Type B pancreatic cell (in vitro differentiated cells): Measurements from ENCODE around the gene LAMP5. TPM values are rescaled to one million over a fixed set of nuclear protein-coding genes. Genes with fewer than 3 reads are reported as not detected.

Source experiments
- DNase-seq: peaks from one replicate; pipeline ENCODE4 v3.0.0; 2021; ENCODE audit warnings: mixed read lengths; ENCODE audit not compliant: unreplicated experiment; ENCODE audit errors: extremely low spot score
- H3K27ac Mint-ChIP-seq: 2 replicates; pipeline ENCODE4 v1.8.0; 2021; ENCODE audit warnings: mild to moderate bottlenecking, mixed read lengths
- H3K27me3 Mint-ChIP-seq: 2 replicates; pipeline ENCODE4 v1.8.0; 2021; ENCODE audit warnings: mixed read lengths
- H3K36me3 Mint-ChIP-seq: 2 replicates; pipeline ENCODE4 v1.8.0; 2021; ENCODE audit warnings: mixed read lengths
- H3K4me1 Mint-ChIP-seq: one replicate; pipeline ENCODE4 v1.8.0; 2021; ENCODE audit warnings: mixed read lengths; ENCODE audit not compliant: unreplicated experiment
- H3K4me3 Mint-ChIP-seq: 2 replicates; pipeline ENCODE4 v1.8.0; 2021; ENCODE audit warnings: mild to moderate bottlenecking, mixed read lengths
- H3K9me3 Mint-ChIP-seq: 2 replicates; pipeline ENCODE4 v1.8.0; 2021; ENCODE audit warnings: mixed read lengths
- total RNA-seq: library from RNA; stranded (reverse); gene quantifications from 2 replicates; pipeline ENCODE4 v1.2.1, GENCODE V29; 2021; ENCODE audit warnings: low replicate concordance
- TF ChIP-seq, protein P1 (sequence below): fragments of 200-600 bp; sonication (generic); conservative IDR thresholded peaks from 2 replicates; pipeline ENCODE4 v1.5.0; 2021; ENCODE audit warnings: antibody characterized with exemption, mild to moderate bottlenecking

The LAMP5 gene
- total RNA-seq, 1 donor from 2014 or later = 7.6 TPM

GRCh38 chr20:9476637-9477036 lies 37.8 kb upstream of the LAMP5 start:
- Mint-ChIP-seq H3K36me3 (no peaks in the 10 kb centered on the region), H3K9me3 (no peaks in the 10 kb centered on the region), H3K27me3 (no peaks in the 10 kb centered on the region), H3K4me1 (no peaks in the 10 kb centered on the region), H3K27ac (no peak overlapping the region), H3K4me3 (no peak overlapping the region)
- no peak for DNase-seq
- TF ChIP-seq, protein P1, sequence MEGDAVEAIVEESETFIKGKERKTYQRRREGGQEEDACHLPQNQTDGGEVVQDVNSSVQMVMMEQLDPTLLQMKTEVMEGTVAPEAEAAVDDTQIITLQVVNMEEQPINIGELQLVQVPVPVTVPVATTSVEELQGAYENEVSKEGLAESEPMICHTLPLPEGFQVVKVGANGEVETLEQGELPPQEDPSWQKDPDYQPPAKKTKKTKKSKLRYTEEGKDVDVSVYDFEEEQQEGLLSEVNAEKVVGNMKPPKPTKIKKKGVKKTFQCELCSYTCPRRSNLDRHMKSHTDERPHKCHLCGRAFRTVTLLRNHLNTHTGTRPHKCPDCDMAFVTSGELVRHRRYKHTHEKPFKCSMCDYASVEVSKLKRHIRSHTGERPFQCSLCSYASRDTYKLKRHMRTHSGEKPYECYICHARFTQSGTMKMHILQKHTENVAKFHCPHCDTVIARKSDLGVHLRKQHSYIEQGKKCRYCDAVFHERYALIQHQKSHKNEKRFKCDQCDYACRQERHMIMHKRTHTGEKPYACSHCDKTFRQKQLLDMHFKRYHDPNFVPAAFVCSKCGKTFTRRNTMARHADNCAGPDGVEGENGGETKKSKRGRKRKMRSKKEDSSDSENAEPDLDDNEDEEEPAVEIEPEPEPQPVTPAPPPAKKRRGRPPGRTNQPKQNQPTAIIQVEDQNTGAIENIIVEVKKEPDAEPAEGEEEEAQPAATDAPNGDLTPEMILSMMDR = no peak

- Mint-ChIP-seq H3K4me3 (no peak overlapping the region), H3K9me3 (no peaks in the 10 kb centered on the region), H3K36me3 (no peaks in the 10 kb centered on the region), H3K27me3 (no peaks in the 10 kb centered on the region), H3K4me1 (peaks cover 6% of the 10 kb centered on the region), H3K27ac (no peak overlapping the region)
- DNase-seq = no peak
- TF ChIP-seq, protein P1 = no peak
These were observed 35.6 kb upstream of the LAMP5 start for GRCh38 chr20:9478771-9479170.

DNA sequence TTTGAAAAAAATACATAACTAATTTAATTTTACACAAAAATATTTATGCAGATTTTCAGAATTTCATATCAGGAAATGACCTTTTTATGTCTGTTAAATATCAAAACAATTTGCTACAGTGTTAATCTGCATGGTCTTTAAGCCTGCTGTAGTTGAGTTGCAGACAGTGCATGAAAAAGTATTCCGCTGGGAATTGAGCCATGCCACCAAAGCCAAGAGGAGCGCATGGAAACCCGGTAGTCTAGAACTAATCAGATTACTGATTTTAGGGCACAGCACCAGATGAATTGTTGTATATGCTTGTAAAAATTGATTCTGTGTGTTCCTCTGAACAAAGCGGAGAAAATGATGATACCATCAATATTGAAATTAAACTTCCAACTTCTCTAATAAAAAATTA lies 34.3 kb upstream of the LAMP5 start:
- H3K27ac Mint-ChIP-seq = no peak overlapping the region
- no peaks in the 10 kb centered on the region for H3K27me3 Mint-ChIP-seq
- no peaks in the 10 kb centered on the region for H3K9me3 Mint-ChIP-seq
- peaks cover 6% of the 10 kb centered on the region for H3K4me1 Mint-ChIP-seq
- no peaks in the 10 kb centered on the region for H3K36me3 Mint-ChIP-seq
- TF ChIP-seq, protein P1 = no peak
- H3K4me3 Mint-ChIP-seq = no peak overlapping the region
- no peak for DNase-seq

DNA sequence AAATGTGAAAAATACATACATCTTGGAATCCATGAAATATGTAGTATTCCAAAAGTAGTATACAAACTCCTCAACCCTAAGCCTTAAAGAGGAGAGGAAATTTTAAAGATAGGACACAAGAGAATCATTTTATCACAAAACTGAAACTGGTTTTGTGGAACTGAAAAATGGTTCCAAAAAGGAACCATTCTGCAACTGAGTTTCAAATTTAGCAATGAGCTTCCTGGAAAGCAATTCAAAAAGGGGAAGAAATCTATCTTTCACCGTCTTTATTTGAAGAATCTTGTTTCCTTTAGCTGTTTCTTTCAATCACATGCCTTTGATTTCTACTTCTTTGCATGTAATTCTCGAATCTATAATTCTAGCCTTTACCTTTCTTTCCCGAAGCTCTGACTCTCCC lies 32.2 kb upstream of the LAMP5 start:
- TF ChIP-seq, protein P1 = no peak
- Mint-ChIP-seq H3K4me3 (no peak overlapping the region), H3K27ac (no peak overlapping the region), H3K27me3 (no peaks in the 10 kb centered on the region), H3K9me3 (no peaks in the 10 kb centered on the region), H3K36me3 (no peaks in the 10 kb centered on the region), H3K4me1 (peaks cover 9% of the 10 kb centered on the region)
- no peak for DNase-seq

DNA sequence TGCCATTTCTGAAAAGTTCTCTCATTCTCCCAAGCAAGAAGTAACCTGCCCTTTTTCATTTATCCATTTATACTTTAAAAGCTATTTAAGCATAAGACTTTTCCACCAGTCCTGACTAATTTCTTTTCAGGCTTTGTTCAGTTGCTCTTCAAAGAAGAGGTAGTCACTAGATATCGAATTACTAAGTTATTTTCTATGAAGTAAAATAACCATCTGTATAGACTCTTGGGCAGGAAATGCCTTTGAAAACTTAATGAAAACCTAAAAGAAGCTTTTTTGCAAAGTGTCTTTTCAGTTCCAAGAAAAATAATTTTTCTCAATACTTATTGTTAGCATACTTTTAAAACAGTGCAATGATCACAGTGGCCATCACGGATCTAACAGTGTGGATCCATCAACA lies 31.3 kb upstream of the LAMP5 start:
- H3K4me3 Mint-ChIP-seq = no peak overlapping the region
- no peaks in the 10 kb centered on the region for H3K27me3 Mint-ChIP-seq
- no peak for DNase-seq
- H3K27ac Mint-ChIP-seq = no peak overlapping the region
- TF ChIP-seq, protein P1 = no peak
- peaks cover 9% of the 10 kb centered on the region for H3K4me1 Mint-ChIP-seq
- H3K9me3 Mint-ChIP-seq = no peaks in the 10 kb centered on the region
- H3K36me3 Mint-ChIP-seq = no peaks in the 10 kb centered on the region
